HUDEP-2 (cell line): Measurements from ENCODE around the gene SLC51B.
A peak's percentile ranks its signal among the peaks of the same experiment; 100 is the strongest.
"Not testable (repeated sequence)": the region's sequence is repeated elsewhere in the genome, so short reads cannot be mapped to it uniquely, and the experiment has no call there.

ENCODE experiments used
- DNase-seq, 76 experiments: peaks; one replicate each; lab custom pipeline; 2025; ENCODE audit not compliant: unreplicated experiment in 76 of 76; lab: John Stamatoyannopoulos, UW

The SLC51B gene

GRCh38 chr15:65082303-65082953, 37.2 kb downstream of the SLC51B start:
- DNase-seq = no peak

GRCh38 chr15:65083262-65083701, 38.1 kb downstream of the SLC51B start:
- no peak for DNase-seq

DNA sequence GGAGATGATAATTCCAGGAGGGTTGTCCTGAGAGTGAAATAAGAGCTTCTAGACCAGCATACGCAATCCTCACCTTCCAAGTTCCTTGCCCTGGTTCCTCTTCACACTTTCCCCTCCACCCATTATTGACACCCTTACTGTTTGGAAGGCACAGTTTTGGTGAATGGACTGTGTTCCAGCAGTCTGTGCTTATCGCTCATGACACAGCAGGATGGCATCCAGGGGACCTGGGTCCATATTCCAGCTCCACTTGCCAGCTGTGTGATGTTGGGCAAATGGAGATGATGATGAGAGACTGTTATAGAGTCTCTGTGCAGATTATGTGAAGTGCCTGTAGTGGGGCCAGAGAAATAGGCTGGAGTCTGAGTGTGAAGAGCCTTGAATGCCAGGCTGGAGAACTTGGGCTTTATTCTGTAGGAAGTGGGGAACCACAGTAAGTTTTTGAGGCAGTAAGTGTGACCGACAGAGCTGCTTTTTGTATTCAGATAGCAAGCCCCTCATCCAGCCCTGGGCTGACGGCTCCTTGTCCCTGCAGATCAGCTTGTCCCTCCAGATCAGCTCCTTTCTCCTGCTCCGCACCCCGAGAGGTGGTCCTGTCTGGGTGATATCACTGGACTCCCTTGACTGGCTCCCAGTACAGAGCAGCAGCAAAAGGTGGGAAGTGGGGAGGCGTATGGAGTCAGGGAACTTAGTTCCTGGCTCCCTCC, 39.5 kb downstream of the SLC51B start:
- DNase-seq = no peak

- DNase-seq = no peak
Observed at GRCh38 chr15:65085207-65085753, 40.1 kb downstream of the SLC51B start.

- DNase-seq = peak in 25 of 76 experiments; percentile 2 to 30 (median 12)
Observed at GRCh38 chr15:65085990-65086679, 40.9 kb downstream of the SLC51B start.

- DNase-seq = no peak
Observed at GRCh38 chr15:65086680-65087111, 41.5 kb downstream of the SLC51B start.

- DNase-seq = no peak
Observed at GRCh38 chr15:65087411-65087810, 42.2 kb downstream of the SLC51B start.

GRCh38 chr15:65087873-65088642, 42.9 kb downstream of the SLC51B start:
- DNase-seq = no peak

DNA sequence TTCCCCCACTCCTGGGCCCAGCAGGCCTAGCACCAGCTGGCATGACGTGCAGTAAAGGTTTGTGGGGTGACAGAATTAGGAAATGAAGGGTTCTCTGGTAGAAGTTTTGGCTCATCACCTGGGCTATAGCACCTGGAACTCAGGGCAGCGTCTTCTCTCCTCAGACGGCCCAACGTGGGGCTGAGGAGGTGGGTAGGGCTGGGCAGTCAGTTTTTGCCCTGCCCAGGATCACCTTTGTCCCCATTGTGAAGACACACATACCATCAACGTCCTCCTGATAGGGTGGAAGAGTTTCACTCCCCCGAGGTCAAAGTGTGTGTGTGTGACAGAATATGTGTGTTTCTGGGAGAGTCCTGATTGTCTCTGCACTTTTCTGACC, 43.4 kb downstream of the SLC51B start:
- no peak for DNase-seq

DNA sequence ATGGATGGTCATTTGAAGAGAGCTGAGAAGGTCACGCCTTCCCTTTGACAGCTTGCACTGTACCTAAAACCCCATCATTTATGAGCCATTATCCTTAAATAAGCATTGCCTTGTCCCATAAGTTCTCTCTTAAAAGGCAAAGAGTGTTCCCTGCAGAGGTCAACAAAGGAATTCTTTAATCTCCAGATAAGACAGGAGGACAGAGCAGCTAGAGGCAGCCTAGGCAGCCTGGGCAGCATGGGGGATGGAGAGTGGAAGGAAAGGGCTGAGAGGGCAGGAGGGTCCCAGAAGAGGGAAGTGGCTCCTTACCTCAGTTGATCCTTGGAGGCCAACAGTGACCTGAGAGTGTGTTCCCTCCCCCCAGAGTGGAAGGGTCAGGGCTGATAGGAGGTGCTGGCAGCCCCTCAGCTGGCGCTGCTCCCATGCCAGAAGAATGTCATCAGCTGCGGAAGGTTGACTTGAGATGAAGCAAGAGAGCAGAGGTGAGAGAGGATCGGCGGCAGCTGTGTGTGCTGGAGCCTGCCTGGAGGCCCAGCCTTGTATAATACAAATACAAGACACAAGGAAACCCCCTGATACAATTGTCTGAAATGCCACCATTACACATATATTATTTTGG, 44.1 kb downstream of the SLC51B start:
- no peak for DNase-seq

- DNase-seq = no peak
Observed at GRCh38 chr15:65091946-65092770, 47.0 kb downstream of the SLC51B start.

DNA sequence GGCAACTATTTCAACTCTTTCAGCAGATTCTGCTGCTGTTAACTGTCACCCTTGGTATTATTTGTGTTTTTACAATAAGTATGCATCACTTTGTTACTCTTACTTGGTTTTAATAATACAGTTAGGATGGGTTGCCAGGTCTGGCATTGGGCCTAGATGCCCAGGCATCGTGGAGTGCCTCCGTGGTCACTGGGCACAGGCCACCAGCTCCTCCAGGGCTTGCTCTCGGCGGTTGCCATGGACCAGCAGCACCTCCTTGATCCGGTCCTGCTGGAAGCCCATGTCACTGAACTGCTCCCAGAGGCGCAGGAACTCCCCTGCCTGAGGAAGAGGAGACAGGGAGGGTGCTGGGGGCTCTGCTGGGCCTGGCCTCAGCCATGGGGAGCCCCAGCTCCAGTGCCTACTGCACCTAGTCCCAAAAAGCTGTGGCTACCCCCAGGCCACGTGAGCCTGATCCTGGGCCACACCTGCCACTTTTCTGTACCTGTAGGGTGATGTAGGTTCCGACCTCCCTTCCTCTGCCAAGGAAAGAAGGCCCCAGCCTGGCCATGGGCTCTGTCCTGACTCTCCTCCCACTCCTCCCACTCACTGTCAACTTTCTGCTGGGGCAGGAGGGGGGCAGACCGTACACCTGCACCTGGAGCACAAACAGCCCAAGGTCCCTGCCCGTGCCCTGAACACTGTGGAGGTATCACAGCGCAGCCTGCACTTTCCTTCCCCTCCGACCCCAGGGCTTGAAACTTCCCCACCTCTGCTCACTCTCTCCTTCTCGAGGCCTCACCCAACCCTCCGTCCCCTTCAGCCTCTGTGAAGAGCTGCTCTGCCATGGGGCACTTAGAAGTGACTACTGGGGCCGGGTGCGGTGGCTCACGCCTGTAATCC, 48.0 kb downstream of the SLC51B start:
- no peak for DNase-seq

DNA sequence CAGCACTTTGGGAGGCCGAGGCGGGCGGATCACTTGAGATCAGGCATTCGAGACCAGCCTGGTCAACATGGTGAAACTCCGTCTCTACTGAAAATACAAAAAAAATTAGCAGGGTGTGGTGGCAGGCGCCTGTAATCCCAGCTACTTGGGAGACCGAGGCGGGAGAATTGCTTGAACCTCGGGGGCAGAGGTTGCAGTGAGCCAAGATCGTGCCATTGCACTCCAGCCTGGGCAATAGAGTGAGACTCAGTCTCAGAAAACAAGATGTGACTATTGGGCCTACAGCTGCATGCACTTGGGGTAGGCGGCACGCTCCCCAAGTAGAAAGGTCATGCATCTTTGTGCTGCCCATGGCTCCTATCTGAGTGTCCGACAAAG, 48.6 kb downstream of the SLC51B start:
- DNase-seq = not testable (repeated sequence)

GRCh38 chr15:65094294-65094995, 49.3 kb downstream of the SLC51B start:
- no peak for DNase-seq

- no peak for DNase-seq
Observed at GRCh38 chr15:65095011-65095746, 50.0 kb downstream of the SLC51B start.

- no peak for DNase-seq
Observed at GRCh38 chr15:65095747-65096104, 50.5 kb downstream of the SLC51B start.
